ENCODE data around the gene MAMLD1.

MAMLD1 gene

DNA sequence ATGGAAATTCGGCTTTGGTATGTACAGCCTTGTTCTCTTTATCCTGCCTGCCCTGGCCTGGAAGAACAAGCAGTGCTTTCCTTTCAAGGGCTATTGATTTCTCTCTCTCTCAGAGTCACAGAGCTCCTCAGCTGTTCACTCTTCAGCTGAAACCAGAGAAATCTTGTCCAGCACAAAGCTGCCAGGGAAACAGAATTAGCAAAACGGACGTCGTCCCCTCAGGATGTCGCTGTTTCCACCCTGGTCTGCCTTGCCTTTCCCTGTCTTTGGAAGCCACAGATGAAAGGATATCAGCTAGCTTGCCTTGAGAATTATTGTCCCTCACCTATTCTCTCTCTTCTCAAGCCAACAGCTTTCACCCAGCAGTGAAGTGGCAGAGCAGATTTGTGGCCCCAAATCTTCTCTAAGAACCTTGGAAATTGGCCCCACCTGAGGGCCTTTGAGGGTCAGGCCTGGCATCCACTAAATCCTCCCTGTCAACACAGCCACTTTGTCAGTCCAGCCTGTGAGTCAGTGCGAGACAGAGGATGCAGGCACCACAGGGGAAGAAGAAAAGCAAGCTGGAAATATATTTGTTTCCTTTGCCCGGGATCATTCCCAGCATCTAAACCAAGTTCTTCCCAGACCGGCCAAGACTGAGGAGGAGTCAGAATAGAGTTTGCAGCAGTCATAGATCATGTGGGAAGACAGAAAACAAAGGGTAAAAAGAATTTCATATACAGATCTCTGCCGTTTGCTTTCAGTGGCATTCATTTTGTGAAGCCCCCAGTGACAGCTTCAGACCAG lies 141.5 kb downstream of the MAMLD1 start:
- no peak for DNase-seq

DNA sequence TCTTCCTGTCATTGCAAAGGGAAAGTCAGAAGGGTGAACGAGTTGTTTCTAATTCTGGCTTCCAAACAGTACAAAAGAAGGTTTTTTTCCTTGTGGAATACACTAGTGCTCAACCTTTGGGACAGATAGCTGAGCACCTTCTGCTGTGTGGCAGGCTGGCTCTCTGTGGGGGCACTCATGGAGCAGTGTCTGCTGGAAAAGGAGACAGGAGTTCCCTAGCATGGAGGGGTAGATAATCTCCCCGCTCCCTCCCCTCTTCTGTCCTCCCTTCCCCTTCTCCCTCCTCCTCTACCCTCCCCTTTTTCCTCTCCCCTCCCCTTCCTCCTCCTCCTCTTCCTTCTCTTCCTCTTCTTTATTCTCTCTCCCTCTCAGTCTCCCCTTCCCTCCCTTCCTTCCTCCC lies 142.9 kb downstream of the MAMLD1 start:
- DNase-seq: no peak

DNA sequence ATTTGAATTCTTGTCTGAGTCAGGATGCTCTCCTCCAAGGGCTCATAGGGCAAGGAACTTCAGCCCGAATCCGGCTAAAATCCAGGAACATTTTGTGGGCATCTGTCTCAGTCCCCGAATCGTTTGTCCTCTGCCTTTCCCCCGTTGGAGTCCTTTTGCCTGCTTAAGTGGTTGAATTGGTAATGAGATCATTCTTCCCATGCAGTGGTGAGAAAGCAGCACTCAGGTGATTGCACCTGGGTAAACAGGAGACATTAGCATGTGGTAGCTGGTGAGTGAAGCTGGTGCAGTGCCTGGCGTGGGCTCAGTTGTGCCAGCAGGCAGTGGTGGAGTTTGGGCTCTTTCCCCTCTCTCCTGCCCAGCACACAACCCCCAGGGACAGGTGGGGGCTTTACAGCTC lies 143.4 kb downstream of the MAMLD1 start:
- no peak for DNase-seq

DNA sequence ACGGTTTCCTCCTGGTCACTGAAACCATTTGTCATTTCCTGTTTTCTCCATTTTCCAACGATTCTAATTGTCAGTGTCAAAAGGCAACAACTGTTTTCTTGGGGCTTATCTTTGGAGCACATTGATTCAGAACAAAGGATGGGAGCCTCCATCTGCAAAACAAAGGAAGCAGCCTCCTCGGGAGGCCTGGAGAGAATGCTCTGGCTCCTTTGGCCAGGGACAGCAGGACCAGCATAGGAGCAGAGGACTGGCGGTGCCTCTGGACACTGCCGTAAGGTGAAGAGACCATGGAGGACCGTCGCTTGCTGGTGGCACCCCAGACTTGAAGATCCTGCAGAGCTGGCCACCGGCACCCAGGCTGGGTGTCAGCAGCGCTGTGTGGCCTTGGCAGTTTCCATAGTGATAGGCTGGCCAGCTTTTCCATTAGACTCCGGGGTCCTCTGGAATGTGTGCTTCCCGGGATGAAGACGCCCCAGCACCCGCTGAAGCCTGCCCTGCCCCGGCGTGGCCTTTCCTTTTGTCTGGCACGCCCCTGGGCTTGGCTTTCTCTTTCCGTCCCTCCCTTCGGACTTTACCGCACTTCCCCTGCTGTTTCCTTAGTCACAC lies 144.2 kb downstream of the MAMLD1 start:
- DNase-seq: no peak

DNA sequence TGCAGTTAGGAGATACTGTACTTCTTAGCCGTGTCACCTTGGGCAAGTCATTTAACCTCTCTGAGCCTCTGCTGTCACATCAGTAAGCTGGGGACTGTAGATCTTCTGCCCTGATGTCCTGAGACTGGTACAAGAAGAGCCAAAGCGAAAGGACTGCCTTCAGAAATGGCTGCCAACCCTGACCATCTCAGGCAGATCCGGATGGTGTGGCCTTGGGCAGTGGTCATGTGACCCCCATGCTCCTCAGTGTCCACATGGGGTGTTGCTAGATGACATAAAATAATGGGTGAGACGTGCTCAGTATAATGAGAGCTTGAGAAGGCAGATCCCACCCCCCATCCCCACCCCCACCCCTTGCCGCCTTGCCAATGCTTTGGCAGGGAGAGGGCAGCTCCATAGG lies 144.9 kb downstream of the MAMLD1 start:
- DNase-seq: no peak

DNA sequence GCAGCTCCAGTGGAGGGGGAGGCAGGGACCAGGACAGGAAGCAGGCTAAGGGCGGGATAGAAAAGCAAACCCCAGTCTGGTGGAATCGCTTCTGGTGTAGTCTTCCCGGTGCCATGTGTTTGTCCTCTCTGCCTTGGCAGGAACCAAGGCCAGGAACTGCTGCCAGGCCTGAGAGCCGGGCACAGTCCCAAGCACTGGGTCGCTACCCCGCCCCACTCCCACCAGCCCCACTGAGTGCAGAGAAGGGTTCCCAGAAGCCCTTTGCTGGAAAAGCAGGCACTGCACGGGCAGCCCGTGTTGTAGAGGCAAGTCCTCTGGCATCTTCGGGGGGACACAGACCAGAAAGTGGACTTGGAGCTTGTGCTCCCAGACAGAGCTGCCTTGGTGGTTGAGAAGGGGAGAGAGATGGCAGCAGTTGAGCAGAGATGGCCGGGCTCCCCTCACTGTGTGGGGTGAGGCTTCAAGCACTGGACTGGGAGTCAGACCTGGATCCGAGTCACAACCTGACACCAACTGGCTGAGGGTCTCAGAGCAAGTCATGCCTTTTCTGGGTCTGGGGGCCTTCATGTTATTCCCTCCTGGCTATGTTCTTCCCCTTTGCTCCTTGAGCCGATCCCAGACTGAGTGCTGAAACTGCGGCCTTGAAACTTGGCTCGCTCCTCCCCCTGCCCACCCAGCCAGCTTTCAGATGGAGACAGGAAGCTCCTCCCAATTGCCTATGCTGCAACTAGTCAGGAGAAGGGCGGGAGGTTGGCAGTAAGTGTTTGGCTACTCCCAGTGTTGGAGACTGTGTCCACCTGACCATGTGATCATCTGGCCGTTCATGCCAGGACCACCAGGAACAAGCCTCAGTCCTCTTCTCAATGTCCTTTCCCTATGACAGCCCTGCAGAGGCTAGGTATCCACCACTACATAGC lies 145.6 kb downstream of the MAMLD1 start:
- peak; percentile 44 for DNase-seq

DNA sequence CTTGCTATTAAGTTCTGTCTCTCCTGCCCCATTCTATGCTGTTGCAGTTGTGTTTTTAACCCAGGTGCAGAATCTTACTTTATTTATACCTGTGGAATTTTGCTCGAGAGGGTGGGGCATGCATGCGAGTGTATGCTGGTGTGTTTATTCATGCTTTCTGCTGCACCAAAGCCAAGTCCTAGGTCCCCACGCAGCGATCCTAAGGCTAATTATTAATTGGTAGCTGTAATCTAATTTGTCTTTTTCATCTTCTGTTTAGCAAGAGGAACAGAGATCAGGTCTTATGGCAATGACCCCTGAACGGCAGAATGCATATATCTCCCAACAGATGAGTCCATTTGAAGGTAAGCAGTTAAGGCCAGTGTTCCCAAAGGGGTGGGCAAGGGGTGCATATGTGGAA lies 146.6 kb downstream of the MAMLD1 start:
- DNase-seq: no peak

DNA sequence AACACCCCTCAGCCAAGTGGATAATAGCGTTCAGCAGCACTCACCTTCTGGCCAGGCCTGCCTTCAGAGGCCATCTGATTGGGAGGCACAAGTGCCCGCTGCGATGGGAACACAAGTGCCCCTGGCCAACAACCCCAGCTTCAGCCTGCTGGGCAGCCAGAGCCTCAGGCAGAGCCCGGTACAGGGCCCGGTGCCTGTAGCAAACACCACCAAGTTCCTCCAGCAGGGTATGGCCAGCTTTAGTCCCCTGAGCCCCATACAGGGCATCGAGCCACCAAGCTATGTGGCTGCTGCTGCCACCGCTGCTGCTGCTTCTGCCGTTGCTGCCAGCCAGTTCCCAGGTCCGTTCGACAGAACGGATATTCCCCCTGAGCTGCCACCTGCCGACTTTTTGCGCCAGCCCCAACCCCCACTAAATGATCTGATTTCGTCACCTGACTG lies 149.4 kb downstream of the MAMLD1 start:
- peak; percentile 13 for DNase-seq

DNA sequence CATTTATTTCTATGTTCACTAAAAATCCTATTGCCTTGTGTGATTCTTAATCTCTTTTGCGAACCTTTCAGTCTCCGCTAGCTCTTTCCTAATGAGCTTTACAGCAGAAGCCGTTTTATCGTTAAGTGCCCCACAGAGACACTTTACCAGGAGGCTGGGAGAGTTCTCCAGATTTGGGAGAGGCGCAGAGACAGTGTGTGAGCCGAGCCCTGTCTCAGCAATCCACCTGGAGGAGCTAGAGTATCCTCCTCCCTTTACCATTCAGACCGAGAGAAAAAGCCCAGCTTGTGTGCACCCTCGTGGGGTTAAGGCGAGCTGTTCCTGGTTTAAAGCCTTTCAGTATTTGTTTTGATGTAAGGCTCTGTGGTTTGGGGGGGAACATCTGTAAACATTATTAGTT lies 150.4 kb downstream of the MAMLD1 start:
- no peak for DNase-seq

DNA sequence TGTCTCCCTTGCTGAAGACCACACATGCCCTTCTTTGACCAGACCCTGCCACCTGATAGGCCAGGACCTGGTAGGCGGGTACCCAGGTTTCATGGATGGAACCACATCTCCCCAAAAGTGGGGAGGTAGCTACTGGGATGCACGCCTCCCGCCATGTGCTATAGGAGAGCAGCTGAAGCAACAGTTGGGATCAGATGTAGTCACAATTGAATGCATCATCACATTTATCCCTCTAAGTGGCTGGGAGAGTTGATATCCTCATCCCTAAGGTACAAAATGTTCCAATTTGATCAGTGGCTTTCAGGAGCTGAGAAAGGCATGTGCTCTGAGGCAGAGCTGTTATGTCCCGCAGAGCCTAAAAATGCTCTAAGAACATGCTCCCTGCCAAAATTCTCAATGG lies 151.3 kb downstream of the MAMLD1 start:
- DNase-seq: no peak

DNA sequence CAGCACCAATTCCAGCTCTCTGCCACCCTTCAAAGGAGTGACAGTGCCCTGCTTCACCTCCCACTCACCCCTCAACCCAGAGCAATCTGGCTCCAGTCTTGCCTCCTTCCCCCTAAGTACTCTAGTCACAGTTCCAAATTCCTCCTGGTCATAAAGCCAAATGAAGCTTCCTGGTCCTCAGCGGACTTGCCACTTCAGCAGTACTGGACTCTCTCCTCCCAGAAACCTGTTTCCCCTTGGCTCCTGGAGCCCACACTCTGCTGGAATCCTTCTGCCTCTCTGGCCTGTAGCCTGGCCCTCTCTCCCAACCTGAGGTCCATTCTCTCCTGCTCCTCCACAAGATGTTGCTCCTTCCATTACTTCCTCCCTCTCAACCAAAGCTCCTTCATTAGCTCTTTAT lies 152.7 kb downstream of the MAMLD1 start:
- no peak for DNase-seq

DNA sequence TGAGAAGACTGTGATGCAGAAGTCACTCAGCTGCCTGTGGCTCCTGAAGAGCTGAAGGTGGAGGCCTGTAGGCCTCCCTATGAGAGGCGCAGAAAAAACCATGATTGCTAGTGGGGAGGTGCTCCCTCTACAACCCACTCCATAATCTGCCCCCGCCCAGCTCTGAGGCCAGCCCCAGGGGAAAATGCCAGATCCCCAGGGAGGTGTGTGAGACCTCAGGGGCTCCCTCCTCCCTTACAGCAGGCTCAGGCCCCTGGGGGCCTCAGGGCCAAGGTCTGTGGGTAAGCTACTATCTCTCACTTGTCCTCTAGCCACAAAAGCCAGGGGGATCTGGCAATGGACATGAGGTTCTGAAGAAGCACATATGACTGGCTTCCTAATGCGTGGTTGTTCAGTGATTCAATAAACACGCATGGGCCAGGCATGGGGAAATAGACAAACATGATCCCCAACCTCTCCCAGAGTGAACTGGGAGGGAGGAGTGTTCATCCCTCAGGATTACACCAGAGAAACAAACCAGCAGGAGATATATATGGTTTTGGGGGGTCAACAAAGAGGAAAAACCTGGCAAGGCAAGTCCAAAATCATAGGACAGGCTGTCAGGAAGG lies 154.3 kb downstream of the MAMLD1 start:
- DNase-seq: no peak

DNA sequence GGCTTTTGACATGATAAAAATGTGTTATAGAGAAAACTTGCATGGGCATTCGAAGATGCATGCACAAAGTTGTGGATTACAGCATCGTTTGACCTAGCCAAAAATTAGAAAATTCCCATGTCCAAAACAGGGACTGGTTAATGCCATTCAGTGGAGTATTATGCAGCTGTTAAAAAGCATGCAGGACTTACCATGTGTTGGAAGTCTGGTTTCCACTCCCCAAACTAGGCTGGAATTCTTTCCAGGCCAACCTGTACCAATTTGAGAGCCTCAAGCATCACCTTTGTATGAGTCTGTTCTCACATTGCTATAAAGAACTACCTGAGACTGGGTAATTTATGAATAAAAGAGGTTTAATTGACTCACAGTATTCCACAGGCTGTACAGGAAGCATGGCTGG lies 159.4 kb downstream of the MAMLD1 start:
- no peak for DNase-seq

DNA sequence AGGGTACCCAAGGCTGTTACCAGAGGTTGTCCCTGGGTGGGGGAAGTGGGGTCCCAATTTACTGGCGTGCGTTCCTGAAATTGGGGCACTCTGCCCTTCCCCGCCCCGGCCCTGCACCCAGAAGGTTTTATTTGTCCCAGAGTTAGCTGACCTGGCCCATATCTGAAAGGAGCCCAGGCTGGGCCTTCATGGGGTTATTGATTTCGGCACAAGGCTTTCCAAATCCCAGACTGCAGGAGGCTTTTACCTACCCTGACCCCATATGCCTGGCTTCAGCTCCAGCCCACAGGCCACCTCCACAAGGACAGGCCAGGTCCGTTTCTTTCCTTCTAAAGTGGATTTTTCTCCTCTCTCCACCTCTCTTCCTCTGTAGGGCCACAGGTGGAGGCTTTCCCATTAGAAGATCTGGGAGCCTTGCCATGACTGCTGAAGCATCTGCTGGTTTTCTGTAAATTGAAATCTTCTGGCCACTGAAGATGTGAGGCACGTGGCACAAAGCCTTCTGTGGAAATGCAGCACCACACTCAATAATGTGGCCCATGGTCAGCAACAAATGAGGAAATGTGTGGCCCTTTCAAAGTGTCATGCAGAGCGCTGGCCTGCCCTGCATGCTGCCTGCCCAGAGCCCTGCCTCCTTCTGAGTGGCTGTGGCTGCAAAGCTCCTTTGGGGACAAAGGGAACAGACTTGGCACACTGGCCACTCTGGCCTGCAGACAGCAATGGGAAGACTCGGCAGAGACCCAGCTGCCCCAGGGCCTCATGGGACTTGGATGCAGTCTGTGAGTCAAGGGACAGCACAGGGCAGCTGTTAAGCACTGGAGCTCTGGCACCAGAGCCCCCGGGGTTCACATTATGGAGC lies 162.2 kb downstream of the MAMLD1 start:
- DNase-seq: no peak

DNA sequence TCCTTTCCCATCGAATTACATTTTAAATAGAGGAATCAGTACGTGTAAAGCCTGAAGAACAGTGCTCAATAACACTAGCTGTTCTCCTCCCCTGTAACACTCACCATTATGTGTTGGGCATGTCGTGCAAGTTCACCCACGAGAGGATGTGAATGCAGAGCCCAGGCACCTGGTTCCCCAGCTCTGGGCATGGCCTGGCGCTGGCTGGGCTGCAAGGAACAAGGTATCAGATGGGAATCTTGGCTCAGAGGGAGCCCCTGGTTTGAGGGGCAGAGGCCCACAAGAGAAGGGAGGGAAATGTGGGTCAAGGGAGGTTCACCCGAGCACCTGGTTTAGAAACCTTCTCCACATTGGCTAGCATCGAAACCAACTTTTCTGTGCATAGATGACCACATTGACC lies 163.6 kb downstream of the MAMLD1 start:
- no peak for DNase-seq

DNA sequence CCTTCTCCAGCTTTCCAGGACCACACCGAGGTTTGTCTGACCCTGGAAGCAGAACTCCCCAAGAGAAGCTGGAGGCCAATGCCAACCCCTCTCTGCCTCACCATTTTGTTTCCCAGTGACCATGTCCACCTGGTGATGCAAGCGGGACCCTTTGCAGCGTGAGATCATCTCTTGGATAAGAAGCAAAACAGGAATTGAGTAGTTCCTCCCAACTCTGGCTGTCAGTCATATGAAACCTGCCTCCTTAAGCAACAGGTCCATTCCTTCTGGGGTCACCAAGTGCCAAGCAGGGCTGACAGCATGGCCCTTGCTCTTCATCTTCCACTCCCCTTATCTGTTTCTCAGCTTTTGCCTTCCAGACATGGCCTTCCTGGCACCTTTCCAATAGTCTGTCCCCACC lies 164.0 kb downstream of the MAMLD1 start:
- DNase-seq: no peak

DNA sequence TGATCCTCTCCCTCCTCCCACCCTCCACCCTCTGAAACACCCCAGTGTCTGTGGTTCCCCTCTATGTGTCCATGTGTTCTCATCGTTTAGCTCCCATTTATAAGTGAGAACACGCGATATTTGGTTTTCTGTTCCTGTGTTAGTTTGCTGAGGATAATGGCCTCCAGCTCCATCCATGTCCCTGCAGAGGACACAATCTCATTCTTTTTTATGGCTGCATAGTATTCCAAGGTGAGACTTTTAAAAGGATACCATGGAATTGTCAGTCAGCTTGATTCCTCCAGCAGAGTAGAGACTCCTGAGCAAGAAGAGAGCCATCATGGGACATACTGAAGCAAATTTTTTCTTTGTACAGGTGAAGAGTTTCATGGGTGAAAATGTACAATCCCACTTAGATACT lies 166.5 kb downstream of the MAMLD1 start:
- DNase-seq: no peak

DNA sequence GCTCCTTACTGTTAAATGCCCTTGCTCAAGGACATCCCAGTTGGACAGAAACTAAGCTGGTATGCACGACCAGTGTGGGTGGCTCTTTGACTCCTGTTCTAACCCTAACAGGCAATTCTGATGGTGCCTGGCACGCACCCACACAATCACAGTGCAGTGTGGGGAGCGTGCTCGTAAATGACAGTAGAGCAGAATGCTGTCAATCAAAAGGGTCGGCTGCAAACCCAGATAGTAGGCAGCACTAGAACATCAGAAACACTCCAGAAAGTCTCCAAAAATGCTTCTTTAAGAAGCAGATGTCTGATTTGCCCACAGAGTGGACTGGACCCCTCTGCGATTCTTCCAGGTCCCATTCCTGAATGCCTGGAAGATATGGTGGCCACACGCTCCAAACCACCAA lies 167.7 kb downstream of the MAMLD1 start:
- DNase-seq: no peak

DNA sequence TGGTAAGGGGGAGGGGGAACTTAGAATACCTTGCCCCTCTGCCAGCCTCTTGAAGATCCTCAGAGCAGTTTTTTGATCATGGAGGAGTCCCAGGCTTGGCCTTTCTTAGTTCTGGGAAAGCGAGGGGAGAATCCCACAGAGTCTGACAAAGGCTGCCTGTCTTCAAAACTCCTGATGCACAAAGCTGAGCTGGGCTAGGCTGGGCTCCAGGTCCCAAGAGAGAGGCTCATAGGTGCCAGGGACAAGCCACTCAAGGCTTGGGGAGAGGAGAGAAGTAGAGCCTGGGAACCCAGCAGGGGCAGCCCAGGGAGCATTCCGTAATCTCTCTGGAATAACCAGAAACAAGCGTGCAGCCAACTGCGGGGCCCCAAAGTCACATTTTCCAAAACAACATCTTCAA lies 168.3 kb downstream of the MAMLD1 start:
- no peak for DNase-seq

DNA sequence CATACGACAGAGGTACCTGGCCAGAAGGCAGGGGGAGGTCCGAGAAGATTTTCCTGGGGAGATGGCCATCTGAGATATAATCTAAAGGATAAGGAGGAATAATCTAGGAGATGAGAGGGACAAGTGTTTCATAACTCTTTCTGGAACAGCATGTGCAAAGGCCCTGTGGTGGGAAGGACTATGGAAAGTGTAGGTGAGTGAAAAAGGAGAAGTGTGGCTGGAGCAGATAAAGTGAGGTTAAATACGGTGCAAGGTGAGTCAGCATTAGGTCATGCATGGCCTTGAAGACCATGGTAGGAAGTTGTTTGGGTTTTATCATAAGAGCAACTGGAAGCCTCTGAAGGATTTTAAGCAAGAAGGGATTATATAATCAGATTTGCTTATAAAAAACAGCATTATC lies 170.7 kb downstream of the MAMLD1 start:
- no peak for DNase-seq

DNA sequence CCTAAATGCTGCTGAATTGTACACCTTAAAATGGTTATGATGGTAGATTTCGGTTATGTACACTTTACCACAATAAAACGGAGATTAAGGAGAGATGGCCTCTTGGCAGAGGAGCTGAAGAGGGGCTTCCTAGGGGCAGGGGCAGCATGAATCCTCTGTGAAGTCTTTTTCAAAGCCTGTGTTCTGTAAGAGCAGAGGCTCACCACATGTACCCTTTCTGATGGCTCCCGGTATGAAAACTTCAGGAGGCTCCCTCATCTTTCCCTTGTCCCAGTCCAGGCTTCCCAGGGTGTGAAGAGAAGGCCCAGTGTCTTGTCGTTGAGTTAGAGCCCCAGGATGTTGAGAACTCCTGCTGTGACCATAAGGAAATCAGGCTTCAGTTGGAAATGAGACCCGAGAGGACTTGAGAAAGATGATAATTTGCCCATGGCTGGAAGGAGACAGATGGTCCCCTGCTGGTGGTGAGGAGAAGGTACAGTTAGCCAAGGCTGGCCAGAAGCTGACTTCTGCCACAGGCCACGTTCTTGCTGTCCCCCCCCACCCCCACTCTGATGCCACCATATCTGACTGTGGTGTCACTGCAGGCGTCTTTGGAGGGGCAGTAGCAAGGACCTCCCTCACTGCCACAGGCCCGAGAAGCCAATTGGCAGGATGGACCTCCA lies 173.5 kb downstream of the MAMLD1 start:
- DNase-seq: no peak

DNA sequence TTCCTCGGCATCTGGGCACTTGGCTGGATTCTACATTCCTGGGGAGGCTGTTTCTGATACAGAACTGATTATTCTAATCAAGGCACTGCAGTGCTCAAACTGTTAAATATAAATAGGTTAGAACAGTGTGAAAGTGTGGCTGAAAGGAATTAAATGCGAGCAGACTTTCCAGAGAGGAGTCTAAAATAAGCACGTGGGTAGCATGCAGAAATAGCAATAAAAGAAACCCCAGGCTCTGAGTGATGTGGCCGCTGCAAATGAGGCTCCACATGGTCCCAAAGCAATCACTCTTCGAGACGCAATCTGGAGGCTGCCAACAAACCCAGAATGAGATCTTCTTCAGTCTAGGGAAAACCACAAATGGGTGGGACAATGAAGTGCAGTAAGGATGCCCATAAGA lies 174.7 kb downstream of the MAMLD1 start:
- DNase-seq: no peak
